Measurements from ENCODE around the gene LCN15.

LCN15 gene

DNA sequence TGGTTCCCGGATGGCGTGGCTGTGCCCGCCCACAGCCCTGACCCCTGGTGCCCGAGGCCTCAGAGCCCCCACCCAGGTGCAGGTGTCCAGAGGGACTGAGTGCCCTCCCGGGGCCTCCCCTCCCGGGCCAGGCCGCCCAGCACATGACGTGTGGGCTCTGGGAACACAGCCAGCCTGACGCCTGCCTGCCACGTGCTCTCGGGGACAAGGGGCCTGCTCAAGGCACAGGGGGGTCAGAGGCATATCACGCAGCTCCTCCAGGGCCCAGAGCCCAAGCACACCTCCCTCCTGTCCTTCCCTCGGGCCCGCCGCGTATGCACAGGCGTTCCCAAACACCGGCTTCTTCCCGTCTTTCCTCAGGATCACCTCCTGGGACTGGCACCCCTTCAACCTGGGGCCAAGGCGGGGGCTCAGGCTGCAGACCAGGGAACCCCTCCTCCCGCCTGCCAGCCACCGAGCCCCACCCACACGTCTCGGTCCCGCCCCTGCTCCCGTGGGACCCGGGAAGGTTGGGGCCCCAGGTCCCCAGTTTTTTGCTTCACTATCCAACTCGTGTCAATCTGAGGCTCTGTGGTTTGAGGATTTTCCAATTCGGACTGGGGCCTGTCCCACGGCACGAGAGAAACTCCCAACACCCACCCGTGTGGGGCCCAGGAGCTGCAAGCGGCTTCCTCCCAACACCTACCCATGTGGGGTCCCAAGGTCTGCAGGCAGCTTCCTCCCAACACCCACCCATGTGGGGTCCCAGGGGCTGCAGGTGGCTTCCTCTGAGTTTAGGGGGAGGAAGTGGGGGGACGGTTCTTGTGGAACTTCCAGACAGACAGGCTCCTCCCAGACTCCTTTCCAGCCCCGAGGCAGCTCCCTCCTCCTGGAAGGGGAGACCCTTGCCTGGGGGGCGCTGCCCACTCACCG is 23.1 kb downstream of the LCN15 start:
- H3K9me3 ChIP-seq (ENCODE audit: control insufficient read depth, low read length): no peaks in the 10 kb centered on the region
- peaks cover 9% of the 10 kb centered on the region for H3K4me1 ChIP-seq (ENCODE audit: control insufficient read depth, insufficient read depth, low read length, poor library complexity, severe bottlenecking)
- no peaks in the 10 kb centered on the region for H3K36me3 ChIP-seq (ENCODE audit: control insufficient read depth, insufficient read depth, low read length)
- H3K4me3 ChIP-seq (ENCODE audit: insufficient read depth, low read depth, low read length, poor library complexity, severe bottlenecking): peak overlapping the region; percentile 37
- H3K27me3 ChIP-seq (replicated peaks; ENCODE audit: control insufficient read depth, insufficient read depth, low read length, poor library complexity, severe bottlenecking): peaks cover 21% of the 10 kb centered on the region
- no peak overlapping the region for H3K27ac ChIP-seq (ENCODE audit: insufficient read depth, low read length, poor library complexity, severe bottlenecking)
- DNase-seq: no peak

DNA sequence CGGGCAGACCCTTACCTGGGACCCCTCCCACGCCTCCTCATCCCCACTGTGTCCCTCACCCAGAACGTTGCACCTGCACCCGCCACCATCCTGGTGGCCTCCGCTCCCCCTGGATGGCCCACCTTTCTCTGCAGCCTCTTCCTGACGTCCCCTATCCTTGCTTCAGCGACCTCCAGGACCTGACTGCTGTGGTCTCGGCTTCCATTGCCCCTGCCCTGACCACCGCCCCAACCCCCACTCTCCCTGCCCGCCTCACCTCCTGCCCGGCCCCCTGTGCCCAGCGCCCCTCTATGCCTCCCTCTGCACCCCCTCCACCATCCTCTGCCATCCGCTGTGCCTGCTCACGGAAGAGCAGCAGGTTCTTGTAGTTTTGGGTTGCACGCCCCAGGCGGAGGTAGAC is 23.8 kb downstream of the LCN15 start:
- Histone ChIP-seq H3K4me1 (ENCODE audit: control insufficient read depth, insufficient read depth, low read length, poor library complexity, severe bottlenecking) (peaks cover 9% of the 10 kb centered on the region), H3K4me3 (ENCODE audit: insufficient read depth, low read depth, low read length, poor library complexity, severe bottlenecking) (no peak overlapping the region), H3K9me3 (ENCODE audit: control insufficient read depth, low read length) (no peaks in the 10 kb centered on the region), H3K27ac (ENCODE audit: insufficient read depth, low read length, poor library complexity, severe bottlenecking) (no peak overlapping the region), H3K36me3 (ENCODE audit: control insufficient read depth, insufficient read depth, low read length) (no peaks in the 10 kb centered on the region), H3K27me3 (replicated peaks; ENCODE audit: control insufficient read depth, insufficient read depth, low read length, poor library complexity, severe bottlenecking) (peaks cover 21% of the 10 kb centered on the region)
- no peak for DNase-seq

DNA sequence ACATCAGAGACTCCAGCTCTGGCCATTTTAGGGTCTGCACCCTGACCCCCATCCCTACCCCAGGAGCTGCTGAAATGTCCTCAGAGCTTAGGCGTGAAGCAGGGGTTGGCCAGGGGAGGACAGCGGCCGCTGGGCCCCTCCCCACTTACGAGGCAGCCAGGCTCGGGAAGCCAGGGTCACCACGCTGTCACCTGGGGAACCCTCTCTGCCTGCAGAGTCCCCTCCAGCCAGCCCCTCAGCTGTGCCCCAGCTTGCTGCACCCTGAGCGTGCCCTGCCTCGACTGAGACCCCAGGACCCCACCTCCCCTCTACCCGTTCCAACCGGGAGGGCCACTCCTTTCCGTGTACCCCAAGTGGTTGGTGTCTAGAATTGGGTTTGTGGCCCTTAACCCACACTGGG is 24.2 kb downstream of the LCN15 start:
- H3K4me3 ChIP-seq (ENCODE audit: insufficient read depth, low read depth, low read length, poor library complexity, severe bottlenecking): no peak overlapping the region
- H3K4me1 ChIP-seq (ENCODE audit: control insufficient read depth, insufficient read depth, low read length, poor library complexity, severe bottlenecking): peaks cover 9% of the 10 kb centered on the region
- no peak overlapping the region for H3K27ac ChIP-seq (ENCODE audit: insufficient read depth, low read length, poor library complexity, severe bottlenecking)
- H3K27me3 ChIP-seq (replicated peaks; ENCODE audit: control insufficient read depth, insufficient read depth, low read length, poor library complexity, severe bottlenecking): peaks cover 21% of the 10 kb centered on the region
- H3K36me3 ChIP-seq (ENCODE audit: control insufficient read depth, insufficient read depth, low read length): no peaks in the 10 kb centered on the region
- H3K9me3 ChIP-seq (ENCODE audit: control insufficient read depth, low read length): no peaks in the 10 kb centered on the region
- DNase-seq: no peak

DNA sequence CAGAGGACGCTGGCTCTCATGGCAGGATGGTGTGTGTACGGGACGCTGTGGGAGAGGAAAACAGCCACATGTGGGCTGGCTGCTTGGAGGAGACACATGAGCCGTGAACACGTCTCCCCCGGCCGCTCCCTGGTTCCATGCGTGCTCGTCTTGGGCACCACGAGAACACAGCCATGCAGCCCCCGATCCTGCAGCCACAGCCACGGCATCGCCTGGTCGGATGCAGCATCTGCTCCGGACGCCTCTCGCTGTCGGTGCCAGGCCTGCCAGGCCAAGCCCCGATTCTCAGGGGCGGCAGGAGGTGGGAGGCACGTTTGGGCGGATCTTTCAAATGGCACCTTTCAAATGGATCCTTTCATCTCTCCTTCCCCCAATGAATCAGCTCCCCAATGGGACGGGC is 24.8 kb downstream of the LCN15 start:
- Histone ChIP-seq H3K27me3 (replicated peaks; ENCODE audit: control insufficient read depth, insufficient read depth, low read length, poor library complexity, severe bottlenecking) (peaks cover 21% of the 10 kb centered on the region), H3K4me1 (ENCODE audit: control insufficient read depth, insufficient read depth, low read length, poor library complexity, severe bottlenecking) (peaks cover 9% of the 10 kb centered on the region), H3K36me3 (ENCODE audit: control insufficient read depth, insufficient read depth, low read length) (no peaks in the 10 kb centered on the region), H3K9me3 (ENCODE audit: control insufficient read depth, low read length) (no peaks in the 10 kb centered on the region), H3K4me3 (ENCODE audit: insufficient read depth, low read depth, low read length, poor library complexity, severe bottlenecking) (no peak overlapping the region), H3K27ac (ENCODE audit: insufficient read depth, low read length, poor library complexity, severe bottlenecking) (no peak overlapping the region)
- no peak for DNase-seq

DNA sequence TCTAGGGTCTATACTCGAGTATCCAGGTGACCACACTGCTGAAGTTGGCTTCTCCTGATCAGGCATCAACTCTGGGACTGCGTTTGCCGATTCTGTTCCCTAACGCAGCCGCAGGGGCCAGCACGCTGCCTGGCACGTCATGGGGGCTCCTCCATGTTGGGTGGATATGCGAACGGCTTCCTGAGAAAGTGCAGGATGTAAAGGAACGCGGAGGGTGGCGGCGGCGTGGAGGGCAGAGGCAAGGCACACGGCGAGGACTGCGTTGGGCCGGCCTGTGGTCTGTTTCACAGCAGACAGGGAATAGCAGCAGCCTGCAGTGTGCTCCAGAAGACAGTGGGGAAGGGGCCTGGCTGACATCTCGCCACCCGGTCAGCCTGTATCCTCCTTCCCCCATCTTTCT is 25.4 kb downstream of the LCN15 start:
- Histone ChIP-seq H3K36me3 (ENCODE audit: control insufficient read depth, insufficient read depth, low read length) (no peaks in the 10 kb centered on the region), H3K27ac (ENCODE audit: insufficient read depth, low read length, poor library complexity, severe bottlenecking) (no peak overlapping the region), H3K4me3 (ENCODE audit: insufficient read depth, low read depth, low read length, poor library complexity, severe bottlenecking) (no peak overlapping the region), H3K9me3 (ENCODE audit: control insufficient read depth, low read length) (no peaks in the 10 kb centered on the region), H3K4me1 (ENCODE audit: control insufficient read depth, insufficient read depth, low read length, poor library complexity, severe bottlenecking) (peaks cover 9% of the 10 kb centered on the region), H3K27me3 (replicated peaks; ENCODE audit: control insufficient read depth, insufficient read depth, low read length, poor library complexity, severe bottlenecking) (peaks cover 21% of the 10 kb centered on the region)
- DNase-seq: no peak

DNA sequence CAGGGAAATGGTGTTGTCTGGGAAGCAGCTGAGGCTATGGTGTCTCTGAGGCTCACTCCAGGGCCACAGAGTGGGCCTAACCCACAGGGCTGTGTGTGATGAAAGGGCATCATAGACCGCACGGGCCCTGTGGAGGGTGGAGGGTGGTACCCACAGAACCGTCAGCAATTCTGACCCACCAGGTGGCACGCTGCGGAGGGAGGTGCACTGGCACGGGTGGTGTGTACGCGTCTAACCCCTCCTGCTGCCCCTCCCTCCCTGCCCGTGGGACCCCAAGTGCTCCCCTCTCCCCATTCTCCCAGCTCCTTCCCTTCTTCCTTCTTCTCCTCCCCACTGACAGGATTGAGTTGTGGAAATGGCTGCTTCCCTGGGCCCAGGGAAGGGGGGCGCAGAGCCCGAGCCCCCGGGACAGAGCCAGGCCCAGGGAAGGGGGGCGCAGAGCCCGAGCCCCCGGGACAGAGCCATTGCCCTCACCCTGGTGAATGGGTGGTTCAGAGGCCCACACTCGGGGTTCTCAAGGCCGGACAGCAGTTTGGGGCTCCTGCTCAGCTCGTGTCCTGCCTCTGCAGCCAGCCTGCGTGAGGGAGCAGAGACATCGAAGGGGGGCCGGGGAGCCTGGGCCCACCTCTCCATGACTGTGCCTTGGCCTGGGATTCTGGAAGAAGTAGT is 28.4 kb downstream of the LCN15 start:
- H3K4me1 ChIP-seq (ENCODE audit: control insufficient read depth, insufficient read depth, low read length, poor library complexity, severe bottlenecking): peaks cover under 1% of the 10 kb centered on the region
- no peaks in the 10 kb centered on the region for H3K27me3 ChIP-seq (replicated peaks; ENCODE audit: control insufficient read depth, insufficient read depth, low read length, poor library complexity, severe bottlenecking)
- H3K36me3 ChIP-seq (ENCODE audit: control insufficient read depth, insufficient read depth, low read length): no peaks in the 10 kb centered on the region
- H3K4me3 ChIP-seq (ENCODE audit: insufficient read depth, low read depth, low read length, poor library complexity, severe bottlenecking): no peak overlapping the region
- no peak for DNase-seq
- no peaks in the 10 kb centered on the region for H3K9me3 ChIP-seq (ENCODE audit: control insufficient read depth, low read length)
- H3K27ac ChIP-seq (ENCODE audit: insufficient read depth, low read length, poor library complexity, severe bottlenecking): no peak overlapping the region

DNA sequence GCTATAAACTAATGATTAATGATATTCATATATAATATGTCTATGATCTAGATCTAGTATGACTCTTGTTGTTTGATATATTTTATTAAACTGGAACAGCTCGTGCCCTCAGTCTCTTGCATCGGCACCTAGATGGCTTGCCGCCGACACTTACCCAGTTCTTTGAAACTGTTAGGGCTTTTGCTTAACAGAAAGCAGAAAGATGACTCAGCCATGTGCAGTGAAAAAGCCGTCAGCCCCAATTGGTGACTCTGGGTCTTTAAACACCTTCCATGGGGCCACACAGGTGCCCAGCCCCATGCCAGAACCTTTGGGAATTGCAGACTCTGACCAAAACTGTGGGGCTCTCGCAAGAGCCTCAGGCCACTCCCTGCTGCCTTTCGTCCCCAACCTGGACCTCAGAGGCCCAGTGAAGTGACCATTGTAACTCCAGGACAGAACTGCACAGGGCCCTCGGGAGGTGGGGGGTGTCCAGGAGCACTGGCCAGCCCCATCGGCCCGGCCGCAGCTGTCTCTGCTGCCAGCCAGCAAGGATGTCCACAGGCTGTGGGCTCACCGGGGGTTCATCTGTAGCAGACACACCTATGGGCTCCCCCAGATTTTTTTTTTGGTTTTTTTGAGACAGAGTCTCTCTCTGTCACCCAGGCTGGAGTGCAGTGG is 29.4 kb downstream of the LCN15 start:
- Histone ChIP-seq H3K27me3 (replicated peaks; ENCODE audit: control insufficient read depth, insufficient read depth, low read length, poor library complexity, severe bottlenecking) (no peaks in the 10 kb centered on the region), H3K4me1 (ENCODE audit: control insufficient read depth, insufficient read depth, low read length, poor library complexity, severe bottlenecking) (no peaks in the 10 kb centered on the region), H3K36me3 (ENCODE audit: control insufficient read depth, insufficient read depth, low read length) (no peaks in the 10 kb centered on the region), H3K4me3 (ENCODE audit: insufficient read depth, low read depth, low read length, poor library complexity, severe bottlenecking) (no peak overlapping the region), H3K27ac (ENCODE audit: insufficient read depth, low read length, poor library complexity, severe bottlenecking) (no peak overlapping the region), H3K9me3 (ENCODE audit: control insufficient read depth, low read length) (no peaks in the 10 kb centered on the region)
- DNase-seq: no peak

DNA sequence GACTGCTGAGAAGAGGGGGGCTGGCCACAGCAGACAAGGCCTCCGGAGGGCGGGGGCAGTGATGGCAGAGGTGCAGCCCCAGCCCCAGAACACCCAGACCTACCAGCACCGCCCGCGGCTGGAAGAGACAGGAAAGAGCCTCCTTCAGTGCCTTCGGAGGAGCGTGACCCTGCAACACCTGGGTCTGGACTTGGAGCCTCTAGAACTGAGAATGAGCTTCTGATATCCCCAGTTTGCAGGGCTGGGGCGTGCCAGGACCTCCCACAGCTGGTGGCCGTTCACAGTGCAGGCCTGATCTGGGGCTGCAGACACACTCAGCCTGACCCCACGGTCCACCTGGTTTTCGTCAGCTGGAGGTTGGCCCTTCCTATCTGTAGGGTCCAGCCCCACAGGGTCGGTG is 30.7 kb downstream of the LCN15 start:
- H3K9me3 ChIP-seq (ENCODE audit: control insufficient read depth, low read length): no peaks in the 10 kb centered on the region
- DNase-seq: no peak
- H3K27me3 ChIP-seq (replicated peaks; ENCODE audit: control insufficient read depth, insufficient read depth, low read length, poor library complexity, severe bottlenecking): no peaks in the 10 kb centered on the region
- peaks cover 3% of the 10 kb centered on the region for H3K4me1 ChIP-seq (ENCODE audit: control insufficient read depth, insufficient read depth, low read length, poor library complexity, severe bottlenecking)
- H3K36me3 ChIP-seq (ENCODE audit: control insufficient read depth, insufficient read depth, low read length): no peaks in the 10 kb centered on the region
- no peak overlapping the region for H3K4me3 ChIP-seq (ENCODE audit: insufficient read depth, low read depth, low read length, poor library complexity, severe bottlenecking)
- no peak overlapping the region for H3K27ac ChIP-seq (ENCODE audit: insufficient read depth, low read length, poor library complexity, severe bottlenecking)

DNA sequence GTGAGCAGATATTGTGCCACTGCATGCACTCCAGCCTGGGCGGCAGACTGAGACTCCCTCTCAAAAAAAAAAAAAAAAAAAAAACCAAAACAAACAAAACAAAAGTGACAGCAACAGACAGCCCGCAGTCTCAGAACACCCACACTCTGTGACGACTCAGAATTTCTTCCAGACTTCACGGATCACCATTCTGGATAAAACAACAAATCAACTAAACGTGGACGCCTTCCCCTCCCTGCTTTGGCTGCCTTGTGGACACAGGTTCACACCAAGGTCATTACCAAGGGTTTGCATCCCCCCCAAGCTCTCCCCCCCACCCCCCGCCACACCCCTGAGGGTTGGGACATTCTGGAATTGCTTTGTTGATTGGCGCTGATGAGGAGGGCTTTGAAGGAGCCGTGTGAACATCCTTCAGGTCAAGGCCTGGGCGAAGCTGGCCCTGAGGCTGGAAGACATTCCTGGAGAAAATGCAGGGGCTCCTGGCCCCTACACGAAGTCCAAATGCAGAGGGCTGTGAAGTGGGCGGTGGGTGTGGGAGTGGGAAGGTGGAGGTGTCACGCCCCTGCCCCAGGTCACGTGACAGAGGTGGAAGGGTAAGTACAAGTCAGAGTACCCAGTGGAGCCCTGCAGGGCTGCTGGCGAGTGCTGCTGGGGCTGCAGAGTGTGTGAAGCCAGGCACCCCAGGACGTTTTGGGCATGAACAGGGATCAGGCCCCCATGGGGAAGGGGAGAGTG is 31.7 kb downstream of the LCN15 start:
- no peaks in the 10 kb centered on the region for H3K9me3 ChIP-seq (ENCODE audit: control insufficient read depth, low read length)
- DNase-seq: no peak

More for the DNA sequence above, 31.7 kb downstream of the LCN15 start:
- no peak overlapping the region for H3K4me3 ChIP-seq (ENCODE audit: insufficient read depth, low read depth, low read length, poor library complexity, severe bottlenecking)
- H3K4me1 ChIP-seq (ENCODE audit: control insufficient read depth, insufficient read depth, low read length, poor library complexity, severe bottlenecking): peaks cover 7% of the 10 kb centered on the region
- H3K36me3 ChIP-seq (ENCODE audit: control insufficient read depth, insufficient read depth, low read length): no peaks in the 10 kb centered on the region
- no peak overlapping the region for H3K27ac ChIP-seq (ENCODE audit: insufficient read depth, low read length, poor library complexity, severe bottlenecking)
- no peaks in the 10 kb centered on the region for H3K27me3 ChIP-seq (replicated peaks; ENCODE audit: control insufficient read depth, insufficient read depth, low read length, poor library complexity, severe bottlenecking)

Data from effector memory CD4-positive, alpha-beta T cell (primary cell).